Measurements from ENCODE around the gene WASF1. TPM values are rescaled to one million over a fixed set of nuclear protein-coding genes. Genes with fewer than 3 reads are reported as not detected.
"Not testable (repeated sequence)": the region's sequence is repeated elsewhere in the genome, so short reads cannot be mapped to it uniquely, and the experiment has no call there.

Gene WASF1
- polyA plus RNA-seq, 2 of the 4 experiments (the other 2 are of a cell fraction) = 12.8 to 21.0 TPM

- DNase-seq (ENCODE audit: low read depth in 1 of 2, low spot score in 1 of 2) (no peak), ATAC-seq (no peak), FAIRE-seq (no peak)
- ChIA-PET CTCF (no interaction called here), POLR2A (no interaction called here)
- WGBS (ENCODE audit: missing lambda C conversion rate) = 69% methylated on average over 4 of the region's 4 CpGs
- no peak for TF ChIP-seq EHF (CRISPR knock-in tag; IDR thresholded peaks at IDR 0.05)
- TF ChIP-seq MAFK (IDR thresholded peaks at IDR 0.05; ENCODE audit: partially characterized antibody) = no peak
- no peak for TF ChIP-seq NFE2L2 (conservative IDR thresholded peaks at IDR 0.05; ENCODE audit: low read length)
- no peak for TF ChIP-seq HMGXB4 (CRISPR knock-in tag; IDR thresholded peaks at IDR 0.05; ENCODE audit: borderline replicate concordance)
- TF ChIP-seq PHF8 (IDR thresholded peaks at IDR 0.05; ENCODE audit: borderline replicate concordance, low read depth) = no peak
- TF ChIP-seq REST (IDR thresholded peaks at IDR 0.05) = no peak
- no peak for TF ChIP-seq TP53 (CRISPR knock-in tag; IDR thresholded peaks at IDR 0.05)
- no peak for TF ChIP-seq HEYL (CRISPR knock-in tag; IDR thresholded peaks at IDR 0.05)
- no peak for TF ChIP-seq CHD4 (IDR thresholded peaks at IDR 0.05; ENCODE audit: borderline replicate concordance)
- no peak for TF ChIP-seq ELK1 (IDR thresholded peaks at IDR 0.05; ENCODE audit: low read depth, low read length)
- no peak for TF ChIP-seq HOXA7 (CRISPR knock-in tag; IDR thresholded peaks at IDR 0.05)
- TF ChIP-seq RARB (CRISPR knock-in tag; IDR thresholded peaks at IDR 0.05) = no peak
- TF ChIP-seq GATA3 (IDR thresholded peaks at IDR 0.05; ENCODE audit: borderline replicate concordance) = no peak
- TF ChIP-seq ZSCAN20 (CRISPR knock-in tag; IDR thresholded peaks at IDR 0.05) = no peak
- no peak for TF ChIP-seq ZNF302 (CRISPR knock-in tag; IDR thresholded peaks at IDR 0.05)
- Histone ChIP-seq H3K27ac (no peak overlapping the region), H3K4me3 (no peak overlapping the region), H3K9me3 (no peaks in the 10 kb centered on the region), H3K4me2 (no peak overlapping the region), H3K4me1 (no peaks in the 10 kb centered on the region)
These were observed 51.1 kb downstream of the WASF1 start for GRCh38 chr6:110128418-110128817.

GRCh38 chr6:110125361-110125760, 54.1 kb downstream of the WASF1 start:
- H3K27ac ChIP-seq = no peak overlapping the region
- FAIRE-seq (no peak), DNase-seq (ENCODE audit: low read depth in 1 of 2, low spot score in 1 of 2) (no peak), ATAC-seq (no peak)
- no peaks in the 10 kb centered on the region for H3K9me3 ChIP-seq
- CTCF ChIA-PET = no interaction called here
- no peaks in the 10 kb centered on the region for H3K4me1 ChIP-seq
- no peak overlapping the region for H3K4me3 ChIP-seq
- H3K4me2 ChIP-seq = no peak overlapping the region
- no peak for TF ChIP-seq ZNF302 (CRISPR knock-in tag; IDR thresholded peaks at IDR 0.05)
- TF ChIP-seq HOXB13 (CRISPR knock-in tag; IDR thresholded peaks at IDR 0.05; ENCODE audit: low read depth) = no peak
- TF ChIP-seq EHF (CRISPR knock-in tag; IDR thresholded peaks at IDR 0.05) = no peak
- POLR2A ChIA-PET = no interaction called here

- FAIRE-seq; H3K4me1 ChIP-seq; ATAC-seq; POLR2A ChIA-PET; H3K4me3 ChIP-seq; H3K9me3 ChIP-seq; H3K27ac ChIP-seq; H3K4me2 ChIP-seq; DNase-seq (ENCODE audit: low read depth in 1 of 2, low spot score in 1 of 2); CTCF ChIA-PET: not testable (repeated sequence)
- WGBS (ENCODE audit: missing lambda C conversion rate) = 71% methylated on average over 4 of the region's 4 CpGs
These were observed 57.8 kb downstream of the WASF1 start for GRCh38 chr6:110121655-110122054.

All from A549 (cell line).